HepG2 (cell line): ENCODE measurements around the gene WIPF2. TPM values are rescaled to one million over a fixed set of nuclear protein-coding genes. Genes with fewer than 3 reads are reported as not detected.
"Not testable (repeated sequence)": the region's sequence is repeated elsewhere in the genome, so short reads cannot be mapped to it uniquely, and the experiment has no call there.

Experiments
- ATAC-seq: fragments of 200-7000 bp; cut with Tn5 transposase; 3 replicates; pipeline ENCODE4 v1.9.1; 2020; ENCODE audit warnings: mild to moderate bottlenecking, moderate library complexity
- BruUV-seq: library from RNA; stranded (reverse); fragments of 400-500 nt; replicated peaks from 2 replicates; lab custom pipeline; 2021; lab: Mats Ljungman, UMichigan
- CTCF ChIA-PET: fragments of 300-600 bp; formaldehyde crosslinking; extraction: SDS; loops from one replicate; lab custom pipeline; 2021; ENCODE audit warnings: low total read pairs, inconsistent platforms, low intra/inter-chr PET ratio; lab: Yijun Ruan, JAX
- POLR2A ChIA-PET: fragments of 350-600 bp; sonication (Branson Sonifier 250); formaldehyde crosslinking; loops from one replicate; lab custom pipeline; 2020; ENCODE audit warnings: antibody characterized with exemption, inconsistent platforms; lab: Yijun Ruan, JAX
- DNase-seq: peaks from one replicate; pipeline ENCODE4 v3.0.0-alpha.2; 2015; ENCODE audit warnings: low spot score
- FAIRE-seq: peaks from 3 replicates; lab custom pipeline; 2011; peaks lifted over from hg19 to GRCh38; lab: Jason Lieb, UNC
- H2AFZ ChIP-seq: one replicate; pipeline ENCODE4 v1.6.1; 2011; ENCODE audit warnings: low read length, inconsistent platforms
- H3K27ac ChIP-seq: fragments of 300-600 bp; 3 replicates; pipeline ENCODE4 v1.8.0; 2011; ENCODE audit warnings: mixed run types, mild to moderate bottlenecking, mixed read lengths, low read length, inconsistent platforms; ENCODE audit not compliant: insufficient read depth; ENCODE audit errors: extremely low read length
- H3K27me3 ChIP-seq, 2 experiments: fragments of 200-600 bp in 1 of 2; 2 replicates in 1 of 2; 3 replicates in 1 of 2; pipeline versions ENCODE4 v1.6.0 to v1.8.0; 2011; ENCODE audit warnings: low read length in 2 of 2, mild to moderate bottlenecking in 2 of 2, moderate library complexity in 2 of 2, inconsistent platforms in 1 of 2; ENCODE audit not compliant: insufficient read depth in 2 of 2, control insufficient read depth in 1 of 2
- H3K36me3 ChIP-seq, 2 experiments: fragments of 200-600 bp in 1 of 2; replicated peaks in 1 of 2; 2 replicates in 1 of 2; 3 replicates in 1 of 2; pipeline versions ENCODE4 v1.5.1 to v1.8.0; 2011; ENCODE audit warnings: low read length in 2 of 2, inconsistent platforms in 1 of 2; ENCODE audit not compliant: insufficient read depth in 2 of 2, control insufficient read depth in 1 of 2
- H3K4me1 ChIP-seq: 2 replicates; pipeline ENCODE4 v1.5.1; 2012; ENCODE audit warnings: low read length, inconsistent platforms; ENCODE audit not compliant: insufficient read depth
- H3K4me2 ChIP-seq: 2 replicates; pipeline ENCODE4 v1.6.0; 2011; ENCODE audit warnings: low read depth, low read length, inconsistent platforms
- H3K4me3 ChIP-seq, 3 experiments: fragments of 200-600 bp in 1 of 3; sonication (generic), shearing (Covaris generic) in 1 of 3; replicated peaks in 1 of 3; 2 replicates each; pipeline ENCODE4 v1.5.1; 2011 to 2016; ENCODE audit warnings: low read length in 3 of 3, inconsistent platforms in 2 of 3, low read depth in 2 of 3, mild to moderate bottlenecking in 2 of 3, control low read depth in 1 of 3, mixed read lengths in 1 of 3; ENCODE audit not compliant: insufficient read depth in 1 of 3
- H3K79me2 ChIP-seq: one replicate; pipeline ENCODE4 v1.6.1; 2011; ENCODE audit warnings: low read length, inconsistent platforms; ENCODE audit not compliant: insufficient read depth
- H3K9ac ChIP-seq: 2 replicates; pipeline ENCODE4 v1.6.0; 2011; ENCODE audit warnings: mild to moderate bottlenecking, low read depth, low read length, inconsistent platforms; ENCODE audit not compliant: insufficient read depth
- H3K9me3 ChIP-seq: 2 replicates; pipeline ENCODE4 v1.5.1; 2012; ENCODE audit warnings: mild to moderate bottlenecking, low read length
- H4K20me1 ChIP-seq: 2 replicates; pipeline ENCODE4 v1.6.0; 2011; ENCODE audit warnings: inconsistent platforms, mild to moderate bottlenecking, low read length, moderate library complexity; ENCODE audit not compliant: insufficient read depth
- HNRNPLL ChIP-seq: fragments of 200-400 bp; formaldehyde crosslinking; IDR thresholded peaks from 2 replicates; pipeline ENCODE4 v1.6.1; 2017; ENCODE audit warnings: mild to moderate bottlenecking, low read depth, low read length; ENCODE audit not compliant: poor library complexity, severe bottlenecking
- RARA ChIP-seq: IDR thresholded peaks from 2 replicates; pipeline ENCODE4 v1.6.1; 2016; ENCODE audit warnings: missing genetic modification reagents, missing compliant biosample characterization
- TEAD3 ChIP-seq: optimal IDR thresholded peaks from 2 replicates; pipeline ENCODE3; 2016; ENCODE audit warnings: borderline replicate concordance
- ZBTB33 ChIP-seq: sonication (generic); formaldehyde crosslinking; IDR thresholded peaks from 2 replicates; pipeline ENCODE4 v1.4.0; 2020; ENCODE audit warnings: missing genetic modification reagents
- ZNF362 ChIP-seq: sonication (generic); formaldehyde crosslinking; IDR thresholded peaks from 2 replicates; pipeline ENCODE4 v1.4.0; 2020; ENCODE audit warnings: missing genetic modification reagents, mild to moderate bottlenecking, borderline replicate concordance
- ZNF792 ChIP-seq: IDR thresholded peaks from 2 replicates; pipeline ENCODE4 v1.6.1; 2016
- WGBS: methylation state at CpG from one replicate; pipeline ENCODE4 v1.1.6; 2017; ENCODE audit warnings: low lambda C conversion rate; 5-methylcytosine and 5-hydroxymethylcytosine counted together
- in situ Hi-C: cut with HindIII; loops from 2 replicates; pipeline ENCODE4 v1.10.0; 2017; ENCODE audit warnings: low pct_unique_long_range_greater_than_20kb; ENCODE audit not compliant: extremely low pct_ligation_motif_present
- intact Hi-C: fragments of 100-400 bp; cut with micrococcal nuclease; formaldehyde crosslinking; loops from one replicate; pipeline ENCODE4 v1.10.0; 2022; ENCODE audit not compliant: unreplicated experiment
- polyA plus RNA-seq, 8 experiments: library from polyadenylated mRNA; depleted of rRNA in 3 of 8; stranded (reverse) in 7 of 8; unstranded in 1 of 8; fragments of >200 nt; fragmentation: Illumina TruSeq in 4 of 8; extraction: Trizol in 4 of 8; gene quantifications; 2 replicates each; pipeline versions ENCODE4 v1.2.1 to v1.2.3, GENCODE V29; 2011 to 2016; ENCODE audit warnings: low read depth in 4 of 8, missing spikeins in 1 of 8, mixed read lengths in 1 of 8; ENCODE audit not compliant: insufficient read depth in 1 of 8
- total RNA-seq, 5 experiments: library from RNA; depleted of rRNA; stranded (reverse); fragments of >200 nt; fragmentation: Illumina TruSeq; extraction: Trizol; gene quantifications; 2 replicates each; pipeline ENCODE4 v1.2.3, GENCODE V29; 2016; ENCODE audit warnings: low read depth in 1 of 5

The WIPF2 gene
- total and polyA plus RNA-seq, 2 of the 13 experiments (the other 11 are each of a cell fraction or from before 2014, with no cell fraction given) = 7.2 to 10.8 TPM

GRCh38 chr17:40209404-40210093, 9.6 kb upstream of the WIPF2 start:
- H3K4me3 ChIP-seq = no peak overlapping the region
- H2AFZ ChIP-seq = no peak overlapping the region
- H3K9me3 ChIP-seq = no peaks in the 10 kb centered on the region
- H3K79me2 ChIP-seq = no peaks in the 10 kb centered on the region
- 6% methylated on average over 2 of the region's 2 CpGs for WGBS
- DNase-seq (no peak), FAIRE-seq (no peak), ATAC-seq (peak; percentile 36)
- no TSS peak for BruUV-seq
- ChIA-PET POLR2A (interaction anchor here (2.2 kb wide), 1 partner anchor 9 kb away, joined by 12 read pairs; the partner anchor contains the start of gene WIPF2), CTCF (no interaction called here)
- peak; percentile 46 for TF ChIP-seq TEAD3 (CRISPR knock-in tag)
- TF ChIP-seq HNRNPLL = no peak
- TF ChIP-seq ZNF792 (CRISPR knock-in tag) = no peak
- 0 out of 2 replicates have a peak overlapping the region, but pooled peaks have one; percentile 16 for H3K4me2 ChIP-seq
- no peak overlapping the region for H3K27ac ChIP-seq
- in situ Hi-C loops (loop anchor here (10.0 kb wide), 1 partner anchor 145 kb away; no protein-coding TSS in a partner anchor), intact Hi-C loops (no loop called here)
- H3K4me1 ChIP-seq = peaks cover 57% of the 10 kb centered on the region
- H3K36me3 ChIP-seq = no peaks in the 10 kb centered on the region
- H4K20me1 ChIP-seq = no peaks in the 10 kb centered on the region
- no peaks in the 10 kb centered on the region for H3K27me3 ChIP-seq
- no peak overlapping the region for H3K9ac ChIP-seq

GRCh38 chr17:40213914-40214313, 5.2 kb upstream of the WIPF2 start:
- CTCF ChIA-PET, BruUV-seq, intact Hi-C loops, H4K20me1 ChIP-seq, H3K27ac ChIP-seq, ATAC-seq, H2AFZ ChIP-seq, POLR2A ChIA-PET: not testable (repeated sequence)
- H3K4me1 ChIP-seq = peaks cover 28% of the 10 kb centered on the region
- TF ChIP-seq RARA (CRISPR knock-in tag) (0 out of 2 replicates have a peak, but pooled peaks have one; percentile 24), TEAD3 (CRISPR knock-in tag) (peak; percentile 90), ZBTB33 (CRISPR knock-in tag) (0 out of 2 replicates have a peak, but pooled peaks have one; percentile 22), ZNF362 (CRISPR knock-in tag) (peak; percentile 80; the same call in 1 of the 2 replicates)
- TF ChIP-seq, all 625 proteins: peak for 4; not testable (repeated sequence) for 621
- in situ Hi-C loops, H3K4me3 ChIP-seq, FAIRE-seq, H3K9me3 ChIP-seq, H3K4me2 ChIP-seq, H3K79me2 ChIP-seq, H3K36me3 ChIP-seq, H3K9ac ChIP-seq, DNase-seq, H3K27me3 ChIP-seq: not testable (repeated sequence)
- 30% methylated on average over 6 of the region's 6 CpGs for WGBS
